Measurements from ENCODE around the gene MBOAT2. TPM values are rescaled to one million over a fixed set of nuclear protein-coding genes. Genes with fewer than 3 reads are reported as not detected.

MBOAT2 gene
- polyA plus RNA-seq, 1 donor (not counting 4 experiments of a cell fraction or from before 2014, with no cell fraction given) = 121 TPM

DNA sequence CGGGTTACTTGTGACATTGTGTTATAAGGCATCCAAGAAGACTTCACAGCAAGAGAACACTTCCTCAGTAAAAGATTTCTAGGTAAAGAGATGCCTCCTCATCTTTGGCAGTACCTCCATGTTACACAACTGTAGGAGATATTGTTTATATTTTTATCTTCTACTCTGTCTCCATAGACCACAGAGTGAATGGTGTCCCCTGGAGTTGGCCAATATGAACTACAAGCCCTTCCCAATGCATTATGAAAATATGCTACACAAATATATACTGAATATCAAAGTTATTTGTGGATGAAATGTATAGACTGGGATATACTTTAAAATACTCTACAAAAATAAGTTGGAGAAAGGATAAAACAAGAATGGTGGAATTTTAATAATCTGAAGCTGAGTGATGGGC, 46.7 kb downstream of the MBOAT2 start:
- peaks cover 50% of the 10 kb centered on the region for H3K79me2 ChIP-seq (ENCODE audit: control insufficient read depth, insufficient read depth, low read length)
- H3K4me1 ChIP-seq (ENCODE audit: control insufficient read depth, extremely low read depth, insufficient read depth, low read length) = no peaks in the 10 kb centered on the region
- no peaks in the 10 kb centered on the region for H3K9me3 ChIP-seq (ENCODE audit: control insufficient read depth, low read depth, low read length)
- H3K36me3 ChIP-seq (ENCODE audit: control insufficient read depth in 2 of 2, extremely low read depth in 1 of 2, insufficient read depth in 2 of 2, low read length in 2 of 2) = peaks cover 8 to 9% of the 10 kb centered on the region in 2 experiments
- H4K20me1 ChIP-seq (ENCODE audit: control insufficient read depth, extremely low read depth, insufficient read depth, low read length) = no peaks in the 10 kb centered on the region
- dilution Hi-C loops (cut with MboI; ENCODE audit: extremely low pct_ligation_motif_present, low sequenced_read_pairs) = no loop called here
- no peak overlapping the region for H3K4me2 ChIP-seq (ENCODE audit: control insufficient read depth, extremely low read depth, insufficient read depth, low read depth, low read length)
- no peaks in the 10 kb centered on the region for H3K9me1 ChIP-seq (ENCODE audit: control insufficient read depth, extremely low read depth, insufficient read depth, low read length)
- no peak overlapping the region for H3K27ac ChIP-seq (ENCODE audit: control insufficient read depth, insufficient read depth, low read length)
- no peak for TF ChIP-seq EZH2 (IDR thresholded peaks at IDR 0.05; ENCODE audit: low read length)
- TF ChIP-seq, protein P1, sequence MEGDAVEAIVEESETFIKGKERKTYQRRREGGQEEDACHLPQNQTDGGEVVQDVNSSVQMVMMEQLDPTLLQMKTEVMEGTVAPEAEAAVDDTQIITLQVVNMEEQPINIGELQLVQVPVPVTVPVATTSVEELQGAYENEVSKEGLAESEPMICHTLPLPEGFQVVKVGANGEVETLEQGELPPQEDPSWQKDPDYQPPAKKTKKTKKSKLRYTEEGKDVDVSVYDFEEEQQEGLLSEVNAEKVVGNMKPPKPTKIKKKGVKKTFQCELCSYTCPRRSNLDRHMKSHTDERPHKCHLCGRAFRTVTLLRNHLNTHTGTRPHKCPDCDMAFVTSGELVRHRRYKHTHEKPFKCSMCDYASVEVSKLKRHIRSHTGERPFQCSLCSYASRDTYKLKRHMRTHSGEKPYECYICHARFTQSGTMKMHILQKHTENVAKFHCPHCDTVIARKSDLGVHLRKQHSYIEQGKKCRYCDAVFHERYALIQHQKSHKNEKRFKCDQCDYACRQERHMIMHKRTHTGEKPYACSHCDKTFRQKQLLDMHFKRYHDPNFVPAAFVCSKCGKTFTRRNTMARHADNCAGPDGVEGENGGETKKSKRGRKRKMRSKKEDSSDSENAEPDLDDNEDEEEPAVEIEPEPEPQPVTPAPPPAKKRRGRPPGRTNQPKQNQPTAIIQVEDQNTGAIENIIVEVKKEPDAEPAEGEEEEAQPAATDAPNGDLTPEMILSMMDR (optimal IDR thresholded peaks at IDR 0.05 in 1 of 3, IDR thresholded peaks at IDR 0.05 in 1 of 3, conservative IDR thresholded peaks at IDR 0.05 in 1 of 3; ENCODE audit: extremely low read depth in 1 of 3, insufficient read depth in 2 of 3, low read length in 3 of 3) = no peak
- DNase-seq (ENCODE audit: low read depth, low spot score) = no peak
- no peak overlapping the region for H2AFZ ChIP-seq (ENCODE audit: control insufficient read depth, low read length)
- H3K9ac ChIP-seq (ENCODE audit: control insufficient read depth, extremely low read depth, insufficient read depth, low read length) = no peak overlapping the region
- no peak for FAIRE-seq
- H3K27me3 ChIP-seq (ENCODE audit: control insufficient read depth, extremely low read depth, insufficient read depth, low read length) = no peaks in the 10 kb centered on the region
- no peak overlapping the region for H3K4me3 ChIP-seq (ENCODE audit: control insufficient read depth in 2 of 3, extremely low read depth in 1 of 3, insufficient read depth in 2 of 3, low read depth in 1 of 3, low read length in 3 of 3)

DNA sequence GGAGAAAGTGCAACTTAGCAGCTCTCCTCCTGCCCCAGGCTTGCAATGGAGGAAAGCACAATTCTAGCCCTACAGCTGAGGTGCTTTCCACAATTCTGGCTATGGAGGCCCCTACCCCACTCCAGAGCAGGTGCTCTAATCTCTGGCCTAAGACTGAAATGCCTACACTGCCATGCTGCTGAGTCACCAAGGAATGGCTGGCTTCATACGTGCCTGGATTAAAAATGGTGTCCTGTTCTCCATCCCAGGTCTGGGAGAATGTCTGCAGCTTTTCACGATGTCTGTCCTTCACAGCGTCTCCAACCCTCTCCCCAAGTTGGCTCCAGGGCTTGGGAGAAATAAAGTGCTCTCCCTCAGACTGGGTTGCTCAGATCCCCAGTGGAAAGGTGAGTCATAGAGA, 48.5 kb downstream of the MBOAT2 start:
- Histone ChIP-seq H4K20me1 (ENCODE audit: control insufficient read depth, extremely low read depth, insufficient read depth, low read length) (no peaks in the 10 kb centered on the region), H3K27me3 (ENCODE audit: control insufficient read depth, extremely low read depth, insufficient read depth, low read length) (no peaks in the 10 kb centered on the region), H3K79me2 (ENCODE audit: control insufficient read depth, insufficient read depth, low read length) (peaks cover 34% of the 10 kb centered on the region), H2AFZ (ENCODE audit: control insufficient read depth, low read length) (no peak overlapping the region), H3K4me3 (ENCODE audit: control insufficient read depth in 2 of 3, extremely low read depth in 1 of 3, insufficient read depth in 2 of 3, low read depth in 1 of 3, low read length in 3 of 3) (no peak overlapping the region), H3K4me1 (ENCODE audit: control insufficient read depth, extremely low read depth, insufficient read depth, low read length) (no peaks in the 10 kb centered on the region), H3K9me1 (ENCODE audit: control insufficient read depth, extremely low read depth, insufficient read depth, low read length) (no peaks in the 10 kb centered on the region), H3K9me3 (ENCODE audit: control insufficient read depth, low read depth, low read length) (no peaks in the 10 kb centered on the region), H3K9ac (ENCODE audit: control insufficient read depth, extremely low read depth, insufficient read depth, low read length) (no peak overlapping the region), H3K27ac (ENCODE audit: control insufficient read depth, insufficient read depth, low read length) (no peak overlapping the region), H3K36me3 (ENCODE audit: control insufficient read depth in 2 of 2, extremely low read depth in 1 of 2, insufficient read depth in 2 of 2, low read length in 2 of 2) (peaks cover 8 to 9% of the 10 kb centered on the region in 2 experiments), H3K4me2 (ENCODE audit: control insufficient read depth, extremely low read depth, insufficient read depth, low read depth, low read length) (no peak overlapping the region)
- dilution Hi-C loops (cut with MboI; ENCODE audit: extremely low pct_ligation_motif_present, low sequenced_read_pairs) = no loop called here
- DNase-seq (ENCODE audit: low read depth, low spot score) (no peak), FAIRE-seq (no peak)
- TF ChIP-seq EZH2 (IDR thresholded peaks at IDR 0.05; ENCODE audit: low read length) = no peak
- TF ChIP-seq, protein P1 (optimal IDR thresholded peaks at IDR 0.05 in 1 of 3, IDR thresholded peaks at IDR 0.05 in 1 of 3, conservative IDR thresholded peaks at IDR 0.05 in 1 of 3; ENCODE audit: extremely low read depth in 1 of 3, insufficient read depth in 2 of 3, low read length in 3 of 3) = no peak

Data from keratinocyte (primary cell).